ENCODE data around the gene PRELID3B.
"Not testable (repeated sequence)": the region's sequence is repeated elsewhere in the genome, so short reads cannot be mapped to it uniquely, and the experiment has no call there.

PRELID3B gene

GRCh38 chr20:59046862-59047261, 4.3 kb upstream of the PRELID3B start:
- Histone ChIP-seq H3K9me3 (no peaks in the 10 kb centered on the region), H3K36me3 (no peaks in the 10 kb centered on the region), H3K27me3 (no peaks in the 10 kb centered on the region), H3K4me1 (peaks cover 3% of the 10 kb centered on the region; the same call in 1 of the 2 replicates), H3K4me3 (ENCODE audit: low read depth, low read length) (no peak overlapping the region)
- TF ChIP-seq, protein P1, sequence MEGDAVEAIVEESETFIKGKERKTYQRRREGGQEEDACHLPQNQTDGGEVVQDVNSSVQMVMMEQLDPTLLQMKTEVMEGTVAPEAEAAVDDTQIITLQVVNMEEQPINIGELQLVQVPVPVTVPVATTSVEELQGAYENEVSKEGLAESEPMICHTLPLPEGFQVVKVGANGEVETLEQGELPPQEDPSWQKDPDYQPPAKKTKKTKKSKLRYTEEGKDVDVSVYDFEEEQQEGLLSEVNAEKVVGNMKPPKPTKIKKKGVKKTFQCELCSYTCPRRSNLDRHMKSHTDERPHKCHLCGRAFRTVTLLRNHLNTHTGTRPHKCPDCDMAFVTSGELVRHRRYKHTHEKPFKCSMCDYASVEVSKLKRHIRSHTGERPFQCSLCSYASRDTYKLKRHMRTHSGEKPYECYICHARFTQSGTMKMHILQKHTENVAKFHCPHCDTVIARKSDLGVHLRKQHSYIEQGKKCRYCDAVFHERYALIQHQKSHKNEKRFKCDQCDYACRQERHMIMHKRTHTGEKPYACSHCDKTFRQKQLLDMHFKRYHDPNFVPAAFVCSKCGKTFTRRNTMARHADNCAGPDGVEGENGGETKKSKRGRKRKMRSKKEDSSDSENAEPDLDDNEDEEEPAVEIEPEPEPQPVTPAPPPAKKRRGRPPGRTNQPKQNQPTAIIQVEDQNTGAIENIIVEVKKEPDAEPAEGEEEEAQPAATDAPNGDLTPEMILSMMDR (IDR thresholded peaks at IDR 0.05; ENCODE audit: low read depth, low read length) = no peak
- no peak for DNase-seq

- Histone ChIP-seq H3K9me3 (no peaks in the 10 kb centered on the region), H3K36me3 (peaks cover 16% of the 10 kb centered on the region), H3K4me1 (peaks cover 3% of the 10 kb centered on the region; the same call in 1 of the 2 replicates), H3K27me3 (no peaks in the 10 kb centered on the region), H3K4me3 (ENCODE audit: low read depth, low read length) (no peak overlapping the region)
- no peak for DNase-seq
- TF ChIP-seq, protein P1 (IDR thresholded peaks at IDR 0.05; ENCODE audit: low read depth, low read length) = no peak
Measured at GRCh38 chr20:59044796-59045195, 2.2 kb upstream of the PRELID3B start.

- DNase-seq = no peak
- H3K27me3 ChIP-seq = no peaks in the 10 kb centered on the region
- peaks cover 16% of the 10 kb centered on the region for H3K36me3 ChIP-seq
- no peaks in the 10 kb centered on the region for H3K9me3 ChIP-seq
- peaks cover 3% of the 10 kb centered on the region for H3K4me1 ChIP-seq
- TF ChIP-seq, protein P1 (IDR thresholded peaks at IDR 0.05; ENCODE audit: low read depth, low read length) = no peak
- no peak overlapping the region for H3K4me3 ChIP-seq (ENCODE audit: low read depth, low read length)
Measured at GRCh38 chr20:59044295-59044694, 1.7 kb upstream of the PRELID3B start.

- Histone ChIP-seq H3K27me3 (no peaks in the 10 kb centered on the region), H3K9me3 (no peaks in the 10 kb centered on the region), H3K4me3 (ENCODE audit: low read depth, low read length) (no peak overlapping the region), H3K4me1 (peaks cover 3% of the 10 kb centered on the region), H3K36me3 (peaks cover 16% of the 10 kb centered on the region)
- no peak for DNase-seq
- TF ChIP-seq, protein P1 (IDR thresholded peaks at IDR 0.05; ENCODE audit: low read depth, low read length) = no peak
Measured at GRCh38 chr20:59043698-59044097, 1.1 kb upstream of the PRELID3B start.

DNA sequence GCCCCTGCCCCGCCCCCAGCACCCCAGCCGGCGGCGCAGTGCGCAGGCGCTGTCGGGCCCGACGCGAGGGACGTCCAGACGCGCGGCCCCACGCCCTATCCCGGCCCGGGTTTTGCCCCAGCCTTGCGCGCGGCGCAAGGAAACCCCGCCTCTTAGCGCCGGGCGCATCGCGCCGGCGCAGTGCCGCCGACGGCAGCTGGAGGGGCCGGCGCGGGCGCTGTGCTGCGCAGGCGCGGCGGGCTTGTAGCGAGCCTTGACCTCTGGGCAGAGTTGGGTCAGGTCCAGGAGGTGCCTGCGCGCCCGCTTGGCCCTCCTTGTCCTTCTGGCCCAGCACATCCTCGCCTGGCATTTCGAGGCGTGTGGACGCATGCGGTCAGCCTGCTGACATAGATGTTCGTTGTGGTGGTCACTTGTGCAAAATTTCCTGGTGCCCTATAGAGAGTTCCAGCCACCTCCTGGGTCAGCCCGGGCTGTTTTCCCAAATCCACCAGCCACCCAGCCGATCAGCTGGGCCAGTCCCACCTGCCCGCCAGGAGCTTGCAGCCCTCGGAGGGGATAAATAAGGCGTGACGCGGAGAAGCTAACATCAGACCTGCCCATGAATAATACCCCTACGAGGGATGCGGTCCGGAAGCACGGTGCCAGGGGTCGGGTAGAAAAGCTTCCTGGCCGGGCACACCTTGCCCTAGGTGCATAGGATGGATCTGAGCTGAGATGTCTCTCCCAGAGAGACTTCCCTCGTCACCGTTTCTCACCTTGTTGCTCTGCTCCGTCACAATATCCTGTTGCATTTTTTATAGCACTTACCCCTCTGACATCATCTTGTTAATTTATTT, 428 bp upstream of the PRELID3B start:
- TF ChIP-seq, protein P1 (IDR thresholded peaks at IDR 0.05; ENCODE audit: low read depth, low read length) = no peak
- H3K36me3 ChIP-seq = peaks cover 18% of the 10 kb centered on the region
- peaks cover 5% of the 10 kb centered on the region for H3K4me1 ChIP-seq
- no peaks in the 10 kb centered on the region for H3K9me3 ChIP-seq
- peak; percentile 95 for DNase-seq
- H3K27me3 ChIP-seq = no peaks in the 10 kb centered on the region
- H3K4me3 ChIP-seq (ENCODE audit: low read depth, low read length) = peak overlapping the region; percentile 79

- H3K4me1 ChIP-seq, H3K27me3 ChIP-seq, H3K9me3 ChIP-seq, DNase-seq: not testable (repeated sequence)
- Histone ChIP-seq H3K36me3 (peaks cover 32% of the 10 kb centered on the region), H3K4me3 (ENCODE audit: low read depth, low read length) (peak overlapping the region; percentile 79)
Measured at GRCh38 chr20:59041487-59041886, 1.1 kb downstream of the PRELID3B start.

All from BE2C (cell line).